ENCODE results near the gene RAMP3.

DNA sequence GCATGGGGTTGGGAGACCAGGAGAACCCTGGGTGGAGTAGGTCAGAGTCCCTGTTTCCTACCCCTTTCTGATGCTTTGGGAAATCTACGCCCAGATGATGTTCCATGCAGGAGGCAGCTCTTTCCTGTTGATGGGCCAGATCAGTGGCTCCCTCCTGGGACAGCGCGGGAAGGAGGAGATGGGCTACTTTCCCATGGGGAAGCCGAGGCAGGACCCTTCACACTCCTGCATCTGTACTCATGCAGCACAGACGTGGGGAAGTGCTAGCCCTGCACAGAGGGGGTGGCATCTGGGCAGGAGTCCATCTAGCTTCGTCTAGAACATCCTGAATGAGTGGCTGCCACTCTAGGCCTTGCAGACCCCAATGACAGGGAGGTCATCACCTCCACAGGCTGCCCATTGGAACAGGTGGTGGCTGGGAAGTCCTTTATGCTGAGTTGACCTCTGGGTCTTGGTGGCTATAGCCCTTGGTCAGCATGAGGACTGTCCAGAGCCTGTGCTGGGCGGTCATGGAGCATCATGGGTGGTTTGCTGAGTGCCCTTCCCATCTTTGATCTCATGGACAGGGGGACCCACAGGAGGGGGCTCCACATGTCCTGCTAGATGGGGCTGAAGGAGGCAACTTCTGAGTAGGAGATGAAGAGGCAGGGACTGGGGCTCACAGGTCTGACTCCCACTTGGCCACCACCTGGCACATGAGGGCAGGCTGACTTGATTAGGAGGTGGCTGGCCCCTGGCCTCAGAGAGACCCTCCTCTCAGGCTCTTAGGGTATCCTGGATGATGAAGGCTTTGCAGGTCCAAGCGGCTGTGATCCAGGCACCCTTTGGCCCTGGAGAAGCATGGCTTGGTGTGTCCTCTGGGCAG is 24.6 kb downstream of the RAMP3 start:
- TF ChIP-seq, protein P1, sequence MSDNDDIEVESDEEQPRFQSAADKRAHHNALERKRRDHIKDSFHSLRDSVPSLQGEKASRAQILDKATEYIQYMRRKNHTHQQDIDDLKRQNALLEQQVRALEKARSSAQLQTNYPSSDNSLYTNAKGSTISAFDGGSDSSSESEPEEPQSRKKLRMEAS (IDR thresholded peaks at IDR 0.05) = no peak
- no peak for TF ChIP-seq USF1 (IDR thresholded peaks at IDR 0.05)
